Measurements from ENCODE around the gene GCNT2. TPM values are rescaled to one million over a fixed set of nuclear protein-coding genes. Genes with fewer than 3 reads are reported as not detected.
"Not testable (repeated sequence)": the region's sequence is repeated elsewhere in the genome, so short reads cannot be mapped to it uniquely, and the experiment has no call there.

GCNT2 gene
- total RNA-seq, 1 donor from 2014 or later = 17.5 TPM

GRCh38 chr6:10610289-10610688 lies 89.1 kb downstream of the GCNT2 start:
- TF ChIP-seq CTCF (conservative IDR thresholded peaks at IDR 0.05; ENCODE audit: low read depth, low read length) = no peak
- H3K4me3 ChIP-seq (ENCODE audit: low read depth, low read length) = no peak overlapping the region
- no peak for DNase-seq (ENCODE audit: low read depth)

- no peak for DNase-seq (ENCODE audit: low read depth)
- no peak overlapping the region for H3K4me3 ChIP-seq (ENCODE audit: low read depth, low read length)
- no peak for TF ChIP-seq CTCF (conservative IDR thresholded peaks at IDR 0.05; ENCODE audit: low read depth, low read length)
Observed at GRCh38 chr6:10612161-10612560, 91.0 kb downstream of the GCNT2 start.

- DNase-seq (ENCODE audit: low read depth) = no peak
- H3K4me3 ChIP-seq (ENCODE audit: low read depth, low read length) = no peak overlapping the region
- TF ChIP-seq CTCF (conservative IDR thresholded peaks at IDR 0.05; ENCODE audit: low read depth, low read length) = no peak
Observed at GRCh38 chr6:10613077-10613476, 91.9 kb downstream of the GCNT2 start.

- TF ChIP-seq CTCF (conservative IDR thresholded peaks at IDR 0.05; ENCODE audit: low read depth, low read length) = no peak
- DNase-seq (ENCODE audit: low read depth) = no peak
- H3K4me3 ChIP-seq (ENCODE audit: low read depth, low read length) = no peak overlapping the region
Observed at GRCh38 chr6:10613723-10614122, 92.6 kb downstream of the GCNT2 start.

GRCh38 chr6:10615675-10616074 lies 94.5 kb downstream of the GCNT2 start:
- H3K4me3 ChIP-seq (ENCODE audit: low read depth, low read length) = no peak overlapping the region
- no peak for TF ChIP-seq CTCF (conservative IDR thresholded peaks at IDR 0.05; ENCODE audit: low read depth, low read length)
- no peak for DNase-seq (ENCODE audit: low read depth)

- H3K4me3 ChIP-seq (ENCODE audit: low read depth, low read length); DNase-seq (ENCODE audit: low read depth): not testable (repeated sequence)
Observed at GRCh38 chr6:10616266-10616665, 95.1 kb downstream of the GCNT2 start.

- TF ChIP-seq CTCF (conservative IDR thresholded peaks at IDR 0.05; ENCODE audit: low read depth, low read length) = no peak
- no peak overlapping the region for H3K4me3 ChIP-seq (ENCODE audit: low read depth, low read length)
- DNase-seq (ENCODE audit: low read depth) = no peak
Observed at GRCh38 chr6:10617008-10617696, 96.0 kb downstream of the GCNT2 start.

Measured in epithelial cell of proximal tubule (primary cell).